Dendritic cell treated with granulocyte-macrophage colony-stimulating factor and Interleukin-4, amounts not matched to agents 40 ng/mL and 50 ng/mL, for 4 days (primary cell): Measurements from ENCODE around the gene MCRIP2.

Experiments
- H3K27ac Mint-ChIP-seq: one replicate; pipeline ENCODE4 v1.8.0; 2022; ENCODE audit warnings: mild to moderate bottlenecking, mixed read lengths
- H3K27me3 Mint-ChIP-seq: one replicate; pipeline ENCODE4 v1.8.0; 2022; ENCODE audit warnings: mild to moderate bottlenecking, mixed read lengths
- H3K36me3 Mint-ChIP-seq: one replicate; pipeline ENCODE4 v1.8.0; 2022; ENCODE audit warnings: low read depth, mixed read lengths
- H3K4me1 Mint-ChIP-seq: one replicate; pipeline ENCODE4 v1.8.0; 2022; ENCODE audit warnings: low read depth, mixed read lengths
- H3K4me3 Mint-ChIP-seq: one replicate; pipeline ENCODE4 v1.8.0; 2022; ENCODE audit warnings: mild to moderate bottlenecking, moderate library complexity, mixed read lengths
- H3K9me3 Mint-ChIP-seq: one replicate; pipeline ENCODE4 v1.8.0; 2022; ENCODE audit warnings: mixed read lengths
- intact Hi-C: fragments of 100-400 bp; cut with micrococcal nuclease; formaldehyde crosslinking; loops from one replicate; pipeline ENCODE4 v1.15.0; 2022

The MCRIP2 gene

DNA sequence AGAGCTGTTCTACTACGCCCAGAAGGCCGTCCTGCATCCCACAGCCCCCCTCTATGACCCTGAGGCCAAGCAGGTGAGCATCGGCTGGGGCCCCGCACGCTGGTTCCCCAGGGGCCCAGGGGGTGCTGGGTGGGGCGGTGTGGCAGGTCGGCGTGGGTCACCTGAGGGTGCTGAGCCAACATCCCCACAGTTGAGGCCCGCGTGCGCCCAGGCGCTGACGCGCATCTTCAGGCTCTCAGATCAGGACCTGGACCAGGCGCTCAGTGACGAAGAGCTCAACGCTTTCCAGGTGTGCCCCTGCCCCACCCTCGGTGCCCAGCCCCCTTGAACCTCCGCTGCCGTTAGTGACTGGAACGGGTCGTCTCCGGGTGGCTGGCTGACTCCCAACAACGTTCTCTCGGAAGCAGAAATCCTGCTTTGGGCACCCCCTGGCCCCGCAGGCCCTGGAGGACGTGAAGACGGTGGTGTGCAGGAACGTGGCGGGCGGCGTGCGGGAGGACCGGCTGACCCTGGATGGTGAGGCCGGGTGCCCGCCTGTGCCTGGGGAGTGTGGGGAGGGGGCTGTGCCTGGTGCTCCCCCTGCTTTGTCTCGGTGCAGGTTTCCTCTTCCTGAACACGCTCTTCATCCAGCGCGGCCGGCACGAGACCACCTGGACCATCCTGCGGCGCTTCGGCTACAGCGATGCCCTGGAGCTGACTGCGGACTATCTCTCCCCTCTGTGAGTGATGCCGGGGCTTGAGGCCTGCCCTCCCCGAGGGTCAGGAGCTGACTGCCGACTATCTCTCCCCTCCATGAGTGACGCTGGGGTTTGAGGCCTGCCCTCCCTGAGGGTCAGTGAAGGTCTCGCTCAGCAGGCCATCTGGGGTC is 29.1 kb downstream of the MCRIP2 start:
- H3K36me3 Mint-ChIP-seq: peaks cover 65% of the 10 kb centered on the region
- H3K27ac Mint-ChIP-seq: no peak overlapping the region
- peaks cover 30% of the 10 kb centered on the region for H3K4me1 Mint-ChIP-seq
- peaks cover 13% of the 10 kb centered on the region for H3K27me3 Mint-ChIP-seq
- no peaks in the 10 kb centered on the region for H3K9me3 Mint-ChIP-seq
- intact Hi-C loops: no loop called here
- no peak overlapping the region for H3K4me3 Mint-ChIP-seq

- Mint-ChIP-seq H3K4me1 (peaks cover 30% of the 10 kb centered on the region), H3K4me3 (no peak overlapping the region), H3K36me3 (peaks cover 65% of the 10 kb centered on the region), H3K9me3 (no peaks in the 10 kb centered on the region), H3K27me3 (peaks cover 21% of the 10 kb centered on the region), H3K27ac (no peak overlapping the region)
- intact Hi-C loops: no loop called here
Measured at GRCh38 chr16:671353-672131, 29.9 kb downstream of the MCRIP2 start.

DNA sequence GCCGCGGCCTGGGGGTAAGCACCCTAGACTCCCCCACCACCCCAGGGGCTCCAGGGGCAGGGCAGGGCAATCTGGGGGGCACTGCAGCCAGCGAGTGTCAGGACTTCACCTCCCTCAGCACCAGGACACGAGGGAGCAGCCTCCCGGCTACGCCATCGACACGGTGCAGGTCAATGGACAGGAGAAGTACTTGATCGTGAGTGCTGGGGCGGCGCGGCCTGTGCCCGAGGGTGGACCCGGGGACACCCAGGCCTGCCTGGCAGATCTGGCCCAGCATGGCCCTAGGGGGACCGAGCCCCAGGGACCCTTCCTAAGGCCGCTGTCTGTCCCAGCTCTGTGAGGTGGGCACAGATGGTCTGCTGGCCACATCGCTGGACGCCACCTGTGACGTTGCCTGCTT is 30.7 kb downstream of the MCRIP2 start:
- intact Hi-C loops: no loop called here
- Mint-ChIP-seq H3K4me1 (peaks cover 30% of the 10 kb centered on the region), H3K36me3 (peaks cover 65% of the 10 kb centered on the region), H3K4me3 (no peak overlapping the region), H3K9me3 (no peaks in the 10 kb centered on the region), H3K27ac (no peak overlapping the region), H3K27me3 (peaks cover 29% of the 10 kb centered on the region)

DNA sequence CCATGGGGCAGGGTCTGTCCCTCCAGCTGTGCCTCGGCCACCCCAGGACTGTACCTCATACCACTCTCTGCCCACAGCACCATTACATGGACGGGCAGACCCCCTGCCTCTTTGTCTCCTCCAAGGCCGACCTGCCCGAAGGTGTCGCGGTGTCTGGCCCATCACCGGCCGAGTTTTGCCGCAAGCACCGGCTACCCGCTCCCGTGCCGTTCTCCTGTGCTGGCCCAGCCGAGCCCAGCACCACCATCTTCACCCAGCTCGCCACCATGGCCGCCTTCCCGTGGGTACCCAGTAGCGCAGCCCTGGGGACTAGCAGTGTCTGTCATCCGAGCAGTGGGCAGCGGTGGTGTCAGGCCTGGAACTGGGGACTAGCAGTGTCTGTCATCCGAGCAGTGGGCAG is 31.2 kb downstream of the MCRIP2 start:
- intact Hi-C loops: no loop called here
- no peak overlapping the region for H3K4me3 Mint-ChIP-seq
- no peaks in the 10 kb centered on the region for H3K9me3 Mint-ChIP-seq
- H3K36me3 Mint-ChIP-seq: peaks cover 65% of the 10 kb centered on the region
- H3K27me3 Mint-ChIP-seq: peaks cover 33% of the 10 kb centered on the region
- no peak overlapping the region for H3K27ac Mint-ChIP-seq
- peaks cover 26% of the 10 kb centered on the region for H3K4me1 Mint-ChIP-seq

DNA sequence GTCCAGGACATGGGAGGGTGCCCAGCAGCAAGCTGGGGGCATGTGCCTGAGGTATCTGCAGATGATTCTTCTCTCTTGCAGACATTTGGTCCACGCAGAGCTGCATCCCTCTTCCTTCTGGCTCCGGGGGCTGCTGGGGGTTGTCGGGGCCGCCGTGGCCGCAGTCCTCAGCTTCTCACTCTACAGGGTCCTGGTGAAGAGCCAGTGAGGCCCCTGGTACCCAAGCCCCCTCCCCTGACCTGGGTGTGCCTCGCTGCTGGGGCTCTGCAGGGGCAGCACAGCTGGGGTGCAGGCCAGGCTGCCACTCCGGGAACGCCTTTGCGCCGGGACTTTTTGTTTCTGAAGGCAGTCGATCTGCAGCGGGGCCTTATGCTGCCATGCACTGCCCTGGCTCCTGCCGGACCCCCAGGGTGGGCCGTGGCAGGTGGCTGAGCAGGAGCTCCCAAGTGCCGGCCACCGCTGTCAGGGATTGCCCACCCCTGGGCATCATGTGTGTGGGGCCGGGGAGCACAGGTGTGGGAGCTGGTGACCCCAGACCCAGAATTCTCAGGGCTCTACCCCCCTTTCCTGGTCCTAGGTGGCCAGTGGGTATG is 31.9 kb downstream of the MCRIP2 start:
- peaks cover 38% of the 10 kb centered on the region for H3K27me3 Mint-ChIP-seq
- H3K4me3 Mint-ChIP-seq: no peak overlapping the region
- H3K36me3 Mint-ChIP-seq: peaks cover 65% of the 10 kb centered on the region
- H3K9me3 Mint-ChIP-seq: no peaks in the 10 kb centered on the region
- no peak overlapping the region for H3K27ac Mint-ChIP-seq
- intact Hi-C loops: no loop called here
- H3K4me1 Mint-ChIP-seq: peaks cover 25% of the 10 kb centered on the region

DNA sequence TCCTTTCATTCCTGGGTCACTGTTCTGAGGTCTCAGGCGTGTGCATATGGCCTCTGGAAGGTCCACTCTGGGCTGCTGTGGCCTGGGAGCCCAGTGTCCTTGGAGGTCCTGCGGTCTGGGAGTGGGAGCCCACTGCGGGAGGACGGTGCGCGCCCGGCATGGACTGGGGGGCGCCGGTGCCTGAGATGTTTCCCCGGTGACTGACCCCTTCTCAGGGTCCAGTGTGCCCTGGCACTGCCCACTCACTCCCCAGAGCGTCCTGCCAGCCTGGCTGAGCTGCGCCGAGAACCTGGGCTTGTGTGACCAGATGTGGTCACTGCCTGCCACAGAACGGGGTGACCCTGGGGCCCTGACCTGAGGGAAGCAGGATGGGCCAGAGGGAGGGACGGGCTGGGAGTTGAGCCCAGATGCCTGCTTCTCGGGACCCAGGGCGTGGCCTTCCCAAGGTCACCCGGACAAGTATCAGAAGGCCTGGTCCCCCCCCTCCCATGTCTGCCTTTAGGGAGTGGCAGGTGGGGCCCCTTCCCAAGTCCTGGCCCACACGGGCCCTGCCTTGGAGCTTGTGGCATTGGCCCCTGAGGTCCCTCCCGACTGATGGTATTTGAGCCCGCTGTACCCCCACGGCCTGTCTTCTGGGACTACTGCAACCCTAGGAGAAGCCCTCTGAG is 32.7 kb downstream of the MCRIP2 start:
- peaks cover 38% of the 10 kb centered on the region for H3K27me3 Mint-ChIP-seq
- H3K27ac Mint-ChIP-seq: peak overlapping the region; percentile 10
- intact Hi-C loops: no loop called here

DNA sequence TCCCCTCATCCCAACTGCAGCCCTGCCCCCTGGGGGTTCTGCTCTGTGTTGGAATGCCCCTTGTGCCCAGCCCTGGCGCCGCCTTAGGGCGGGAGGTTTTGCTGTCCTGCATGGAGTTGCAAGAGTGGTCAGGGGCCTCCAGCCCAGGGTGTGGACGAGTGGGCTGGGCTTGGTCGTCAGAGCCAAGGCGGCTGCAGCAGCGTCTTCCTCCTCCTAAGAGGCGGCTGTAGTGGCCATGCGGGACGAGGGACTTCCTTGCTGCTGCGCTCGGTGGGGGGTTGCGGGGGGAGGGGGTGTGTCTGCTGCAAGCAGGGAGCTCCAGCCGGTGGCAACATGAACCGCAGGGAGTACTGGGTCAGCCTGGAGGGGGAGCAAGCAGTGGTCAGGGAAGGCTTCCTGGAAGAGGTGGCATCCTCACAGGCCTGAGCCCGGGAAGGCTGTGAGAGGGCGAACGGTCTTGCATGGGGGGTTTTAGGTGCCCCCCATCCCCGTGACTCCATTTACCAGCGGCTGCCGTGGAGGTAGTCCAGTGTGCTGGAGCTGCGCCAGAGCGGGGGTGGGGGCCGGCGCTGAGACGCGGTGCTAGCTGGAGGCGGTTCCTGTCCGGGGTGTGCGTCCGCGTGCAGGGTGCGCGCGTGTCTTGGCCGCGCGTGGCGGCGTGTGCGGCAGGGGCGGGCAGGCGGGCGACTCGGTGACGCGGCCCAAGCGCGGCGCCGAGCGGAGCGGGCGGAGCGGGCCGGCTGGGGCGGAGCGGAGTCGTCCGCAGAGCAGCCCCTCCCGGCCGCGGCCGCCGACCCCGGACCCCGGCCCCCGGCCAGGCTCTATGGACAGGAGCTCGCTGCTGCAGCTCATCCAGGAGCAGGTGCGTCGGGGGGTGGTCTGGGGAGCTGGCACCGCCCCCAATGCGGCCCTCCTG is 33.6 kb downstream of the MCRIP2 start, which contains the start of gene RHBDL1:
Gene RHBDL1 (plus strand): TSS at position 704 of the 916 bp plus-strand sequence. CDS start 120 bp downstream, at position 824.
- Mint-ChIP-seq H3K27ac (peak within 1 kb of the TSS; percentile 10), H3K27me3 (peaks cover 38% of the 10 kb centered on the region), H3K36me3 (peaks cover 49% of the 10 kb centered on the region), H3K9me3 (no peaks in the 10 kb centered on the region), H3K4me1 (peaks cover 25% of the 10 kb centered on the region), H3K4me3 (peak within 1 kb of the TSS; percentile 66)
- intact Hi-C loops: no loop called here

More for the DNA sequence above, 32.7 kb downstream of the MCRIP2 start:
- no peaks in the 10 kb centered on the region for H3K9me3 Mint-ChIP-seq
- H3K4me1 Mint-ChIP-seq: peaks cover 25% of the 10 kb centered on the region
- peaks cover 57% of the 10 kb centered on the region for H3K36me3 Mint-ChIP-seq
- no peak overlapping the region for H3K4me3 Mint-ChIP-seq

GRCh38 chr16:675884-676564 is 34.4 kb downstream of the MCRIP2 start:
- peaks cover 43% of the 10 kb centered on the region for H3K36me3 Mint-ChIP-seq
- intact Hi-C loops: no loop called here
- H3K27ac Mint-ChIP-seq: no peak overlapping the region
- H3K4me3 Mint-ChIP-seq: no peak overlapping the region
- peaks cover 38% of the 10 kb centered on the region for H3K27me3 Mint-ChIP-seq
- no peaks in the 10 kb centered on the region for H3K9me3 Mint-ChIP-seq
- peaks cover 28% of the 10 kb centered on the region for H3K4me1 Mint-ChIP-seq

- no peak overlapping the region for H3K27ac Mint-ChIP-seq
- H3K27me3 Mint-ChIP-seq: peaks cover 38% of the 10 kb centered on the region
- H3K4me1 Mint-ChIP-seq: peaks cover 33% of the 10 kb centered on the region
- no peak overlapping the region for H3K4me3 Mint-ChIP-seq
- H3K9me3 Mint-ChIP-seq: no peaks in the 10 kb centered on the region
- intact Hi-C loops: no loop called here
- H3K36me3 Mint-ChIP-seq: peaks cover 43% of the 10 kb centered on the region
Measured at GRCh38 chr16:676565-676902, 34.9 kb downstream of the MCRIP2 start.

- H3K4me3 Mint-ChIP-seq: no peak overlapping the region
- no peak overlapping the region for H3K27ac Mint-ChIP-seq
- H3K36me3 Mint-ChIP-seq: peaks cover 43% of the 10 kb centered on the region
- no peaks in the 10 kb centered on the region for H3K9me3 Mint-ChIP-seq
- peaks cover 37% of the 10 kb centered on the region for H3K4me1 Mint-ChIP-seq
- intact Hi-C loops: no loop called here
- H3K27me3 Mint-ChIP-seq: peaks cover 38% of the 10 kb centered on the region
Measured at GRCh38 chr16:676913-677312, 35.3 kb downstream of the MCRIP2 start.

GRCh38 chr16:677316-678190 is 35.9 kb downstream of the MCRIP2 start:
- intact Hi-C loops: no loop called here
- Mint-ChIP-seq H3K4me3 (no peak overlapping the region), H3K9me3 (no peaks in the 10 kb centered on the region), H3K27me3 (peaks cover 38% of the 10 kb centered on the region), H3K36me3 (peaks cover 43% of the 10 kb centered on the region), H3K27ac (no peak overlapping the region), H3K4me1 (peaks cover 43% of the 10 kb centered on the region)
